Activated CD4-positive, alpha-beta T cell treated with anti-CD3 and anti-CD28 coated beads for 36 hours (primary cell): ENCODE measurements around the gene ZNF557. TPM values are rescaled to one million over a fixed set of nuclear protein-coding genes. Genes with fewer than 3 reads are reported as not detected.
A peak's percentile ranks its signal among the peaks of the same experiment; 100 is the strongest.

ENCODE experiments used
- ATAC-seq: fragments of 200-7000 bp; cut with Tn5 transposase; one replicate; pipeline ENCODE4 v1.10.0; 2021; ENCODE audit warnings: mild to moderate bottlenecking, moderate library complexity
- CTCF ChIA-PET: fragments of 350-600 bp; sonication (Branson Sonifier 250); formaldehyde crosslinking; loops from one replicate; lab custom pipeline; 2021; ENCODE audit warnings: antibody characterized with exemption; lab: Charles Lee
- POLR2A ChIA-PET: fragments of 350-600 bp; sonication (Branson Sonifier 250); formaldehyde crosslinking; loops from one replicate; lab custom pipeline; 2021; ENCODE audit warnings: antibody characterized with exemption, inconsistent platforms; lab: Charles Lee
- DNase-seq: peaks from one replicate; pipeline ENCODE4 v3.0.0-alpha.2; 2020
- H3K27ac Mint-ChIP-seq: one replicate; pipeline ENCODE4 v1.8.0; 2021; ENCODE audit warnings: mixed read lengths
- H3K27me3 Mint-ChIP-seq: one replicate; pipeline ENCODE4 v1.8.0; 2021; ENCODE audit warnings: mixed read lengths
- H3K36me3 Mint-ChIP-seq: one replicate; pipeline ENCODE4 v1.8.0; 2021; ENCODE audit warnings: low read depth, mixed read lengths
- H3K4me1 Mint-ChIP-seq: one replicate; pipeline ENCODE4 v1.8.0; 2021; ENCODE audit warnings: mixed read lengths
- H3K4me3 Mint-ChIP-seq: one replicate; pipeline ENCODE4 v1.8.0; 2021; ENCODE audit warnings: mild to moderate bottlenecking, moderate library complexity, mixed read lengths
- H3K9me3 Mint-ChIP-seq: one replicate; pipeline ENCODE4 v1.8.0; 2021; ENCODE audit warnings: low read depth, mixed read lengths
- intact Hi-C, 2 experiments: fragments of 100-400 bp; cut with DNase I in 1 of 2; cut with micrococcal nuclease in 1 of 2; formaldehyde crosslinking; loops; one replicate each; pipeline versions ENCODE4 v1.14.2 to v1.15.1; 2022 to 2024; cut with DNase I, micrococcal nuclease
- total RNA-seq, 2 experiments: library from RNA; stranded (reverse); gene quantifications; one replicate each; pipeline ENCODE4 v1.2.3, GENCODE V29; 2021

Gene ZNF557
- total RNA-seq, 2 experiments from 2014 or later, result 8.9 to 9.6 TPM

DNA sequence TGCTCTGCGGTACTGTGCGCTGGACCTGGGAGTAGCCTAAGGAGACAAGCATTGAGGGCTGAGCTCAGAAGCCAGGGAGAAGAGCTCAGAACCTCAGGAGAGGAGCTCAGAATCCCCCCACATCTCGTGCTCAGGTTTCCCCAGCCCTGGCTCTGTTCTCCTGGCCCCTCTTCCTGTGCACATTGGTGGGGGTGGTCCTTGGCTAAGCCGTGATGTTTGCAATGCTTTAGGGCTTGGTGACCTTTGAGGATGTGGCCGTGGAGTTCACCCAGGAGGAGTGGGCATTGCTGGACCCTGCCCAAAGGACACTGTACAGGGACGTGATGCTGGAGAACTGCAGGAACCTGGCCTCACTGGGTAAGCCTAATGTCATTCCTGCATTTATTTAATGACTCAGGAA, 6.6 kb downstream of the ZNF557 start:
- Mint-ChIP-seq H3K9me3 (peaks cover 34% of the 10 kb centered on the region), H3K27me3 (no peaks in the 10 kb centered on the region), H3K4me1 (peaks cover 8% of the 10 kb centered on the region), H3K27ac (no peak overlapping the region), H3K36me3 (peaks cover 91% of the 10 kb centered on the region), H3K4me3 (no peak overlapping the region)
- ChIA-PET POLR2A (no interaction called here), CTCF (no interaction called here)
- ATAC-seq (no peak), DNase-seq (no peak)
- intact Hi-C loops, result no loop called here

DNA sequence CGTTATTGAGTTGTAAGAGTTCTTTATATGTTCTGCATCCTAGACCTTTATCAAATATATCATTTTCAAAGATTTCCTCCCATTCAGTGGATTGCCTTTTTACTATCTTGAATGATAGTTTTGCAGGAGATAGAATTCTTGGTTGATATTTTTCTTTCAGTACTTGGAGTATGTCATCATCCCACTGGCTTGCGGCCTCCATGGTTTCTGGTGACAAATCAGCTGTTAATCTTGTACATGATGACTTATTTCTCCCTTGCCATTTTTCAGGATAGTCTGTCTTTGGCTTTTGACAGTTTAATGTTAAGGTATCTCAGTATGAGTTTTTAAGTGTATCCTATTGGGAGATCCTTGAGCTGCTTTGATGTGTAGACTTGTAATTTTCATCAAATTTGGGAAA, 8.5 kb downstream of the ZNF557 start:
- CTCF ChIA-PET, result no interaction called here
- H3K4me3 Mint-ChIP-seq, result no peak overlapping the region
- peak; percentile 20 for DNase-seq
- H3K27ac Mint-ChIP-seq, result no peak overlapping the region
- ATAC-seq, result no peak
- H3K36me3 Mint-ChIP-seq, result peaks cover 96% of the 10 kb centered on the region
- POLR2A ChIA-PET, result no interaction called here
- H3K9me3 Mint-ChIP-seq, result peaks cover 42% of the 10 kb centered on the region
- H3K4me1 Mint-ChIP-seq, result no peaks in the 10 kb centered on the region
- no peaks in the 10 kb centered on the region for H3K27me3 Mint-ChIP-seq
- intact Hi-C loops, result no loop called here

DNA sequence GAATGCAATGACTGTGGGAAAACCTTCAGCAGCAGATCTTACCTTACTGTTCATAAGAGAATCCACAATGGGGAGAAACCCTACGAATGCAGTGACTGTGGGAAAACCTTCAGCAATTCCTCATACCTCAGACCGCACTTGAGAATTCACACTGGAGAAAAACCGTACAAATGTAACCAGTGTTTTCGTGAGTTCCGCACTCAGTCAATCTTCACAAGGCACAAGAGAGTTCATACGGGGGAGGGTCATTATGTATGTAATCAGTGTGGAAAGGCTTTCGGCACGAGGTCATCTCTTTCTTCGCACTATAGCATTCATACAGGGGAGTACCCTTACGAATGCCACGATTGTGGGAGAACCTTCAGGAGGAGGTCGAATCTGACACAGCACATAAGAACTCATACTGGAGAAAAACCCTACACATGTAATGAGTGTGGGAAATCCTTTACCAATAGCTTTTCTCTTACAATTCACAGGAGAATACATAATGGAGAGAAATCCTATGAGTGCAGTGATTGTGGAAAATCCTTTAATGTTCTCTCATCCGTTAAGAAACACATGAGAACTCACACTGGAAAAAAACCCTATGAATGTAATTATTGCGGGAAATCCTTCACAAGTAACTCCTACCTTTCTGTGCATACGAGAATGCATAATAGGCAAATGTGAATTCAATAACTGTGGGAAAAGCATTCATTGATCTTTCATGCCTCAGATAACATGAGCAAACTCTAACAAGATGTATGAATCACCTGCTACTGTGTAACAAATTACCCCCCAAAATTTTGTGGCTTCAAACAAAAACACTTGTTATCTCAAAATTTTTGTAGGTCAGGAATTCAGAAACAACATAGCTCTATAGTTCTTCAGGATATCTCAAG, 13.8 kb downstream of the ZNF557 start:
- POLR2A ChIA-PET, result no interaction called here
- no peak for ATAC-seq
- DNase-seq, result peak; percentile 28
- intact Hi-C loops, result no loop called here
- H3K4me3 Mint-ChIP-seq, result peak overlapping the region; percentile 20
- peaks cover 83% of the 10 kb centered on the region for H3K36me3 Mint-ChIP-seq
- H3K9me3 Mint-ChIP-seq, result peaks cover 43% of the 10 kb centered on the region
- CTCF ChIA-PET, result no interaction called here
- no peak overlapping the region for H3K27ac Mint-ChIP-seq
- no peaks in the 10 kb centered on the region for H3K4me1 Mint-ChIP-seq
- H3K27me3 Mint-ChIP-seq, result no peaks in the 10 kb centered on the region

DNA sequence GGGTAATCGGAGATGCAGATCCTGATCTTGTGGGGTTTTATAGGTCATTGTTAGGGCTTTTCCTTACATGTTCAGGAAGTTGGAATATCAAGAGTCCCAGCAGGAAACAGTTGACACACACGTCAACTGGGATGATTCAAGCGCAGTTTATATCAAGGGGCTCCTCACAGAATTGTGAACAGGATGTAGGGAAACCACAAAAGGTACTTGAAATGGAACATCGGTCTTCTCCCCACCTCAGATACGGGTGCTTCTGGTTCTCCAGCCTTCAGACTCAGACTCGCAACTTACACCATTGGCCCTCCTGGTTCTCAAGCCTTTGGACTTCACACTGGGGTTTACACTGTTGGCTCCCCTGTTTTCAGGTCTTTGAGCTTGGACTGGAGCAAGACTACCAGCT, 19.5 kb downstream of the ZNF557 start:
- no peaks in the 10 kb centered on the region for H3K27me3 Mint-ChIP-seq
- POLR2A ChIA-PET, result no interaction called here
- peaks cover 8% of the 10 kb centered on the region for H3K4me1 Mint-ChIP-seq
- H3K4me3 Mint-ChIP-seq, result no peak overlapping the region
- ATAC-seq (no peak), DNase-seq (no peak)
- H3K9me3 Mint-ChIP-seq, result peaks cover 44% of the 10 kb centered on the region
- CTCF ChIA-PET, result no interaction called here
- H3K27ac Mint-ChIP-seq, result no peak overlapping the region
- intact Hi-C loops, result no loop called here
- peaks cover 49% of the 10 kb centered on the region for H3K36me3 Mint-ChIP-seq

DNA sequence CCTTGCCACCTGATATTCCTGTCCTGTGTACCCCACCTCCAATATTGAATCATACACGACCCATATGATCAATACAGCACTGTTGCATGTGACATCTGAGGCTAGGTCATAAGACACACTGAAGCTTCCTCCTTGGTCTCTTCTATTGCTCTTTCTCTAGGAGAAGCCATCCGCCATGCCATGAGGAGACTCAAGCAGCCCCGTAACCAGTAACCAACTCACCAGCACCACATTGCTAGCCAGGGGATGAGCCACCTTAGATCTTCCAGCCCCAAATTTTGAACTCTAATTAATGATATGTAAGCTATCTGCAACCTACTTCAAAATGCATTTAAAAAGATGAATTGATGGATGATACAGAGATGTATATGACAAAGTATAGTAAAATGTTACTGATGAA, 28.6 kb downstream of the ZNF557 start:
- no peak for ATAC-seq
- peaks cover 26% of the 10 kb centered on the region for H3K9me3 Mint-ChIP-seq
- H3K27me3 Mint-ChIP-seq, result no peaks in the 10 kb centered on the region
- peak overlapping the region; percentile 92 for H3K27ac Mint-ChIP-seq
- POLR2A ChIA-PET, result no interaction called here
- intact Hi-C loops, result loop anchor here in 1 of 2 experiments (2.0 kb wide), 2 partner anchors 391 to 583 kb away; partner anchors contain the start of genes PEX11G and TRAPPC5
- no peak for DNase-seq
- H3K4me3 Mint-ChIP-seq, result peak overlapping the region; percentile 90
- CTCF ChIA-PET, result no interaction called here
- peaks cover 27% of the 10 kb centered on the region for H3K4me1 Mint-ChIP-seq
- peaks cover 11% of the 10 kb centered on the region for H3K36me3 Mint-ChIP-seq

DNA sequence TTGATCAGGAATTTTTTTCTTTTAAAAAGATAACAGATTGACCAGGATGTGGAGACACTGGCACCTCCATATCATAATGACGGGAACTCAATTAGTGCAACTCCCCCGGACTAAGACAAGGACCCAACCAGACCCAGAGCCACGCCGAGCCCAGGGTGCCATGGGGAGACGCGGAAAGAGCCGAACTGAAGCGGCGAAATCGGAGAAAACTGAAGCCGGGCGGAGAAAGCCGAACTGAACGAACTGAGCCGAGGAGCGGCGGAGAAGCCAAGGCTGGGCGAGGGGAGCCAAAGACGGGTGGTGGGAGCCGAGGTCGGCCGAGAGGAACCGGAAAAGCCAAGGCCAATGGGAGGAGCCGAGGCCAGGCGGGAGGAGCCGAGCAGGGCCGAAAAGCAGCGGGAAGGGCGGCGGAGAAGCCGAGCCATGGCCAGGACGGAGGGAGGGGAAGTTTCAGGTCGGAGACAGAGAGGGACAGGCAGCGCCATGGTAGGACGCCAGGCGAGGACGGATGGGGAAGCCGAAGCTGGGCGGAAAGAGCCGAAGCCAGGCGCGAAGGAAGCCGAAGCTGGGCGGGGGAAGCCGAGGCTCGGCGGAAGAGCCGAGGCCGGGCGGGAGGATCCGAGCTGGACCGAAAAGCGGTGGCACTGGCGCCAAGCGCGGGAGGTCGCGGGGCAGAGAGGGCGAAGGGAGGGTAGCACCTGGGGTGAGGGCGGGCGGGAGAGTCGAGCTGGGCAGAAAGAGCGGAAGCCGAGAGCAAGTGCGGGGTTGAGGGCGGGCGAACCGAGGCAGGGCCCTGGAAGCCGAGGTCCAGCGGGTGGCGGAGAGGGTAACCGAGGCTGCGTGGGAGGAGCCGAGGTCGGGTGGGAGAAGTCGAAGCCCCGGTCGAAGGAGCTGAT, 29.4 kb downstream of the ZNF557 start:
- DNase-seq, result peak; percentile 94
- Mint-ChIP-seq H3K36me3 (peaks cover 11% of the 10 kb centered on the region), H3K4me1 (peaks cover 27% of the 10 kb centered on the region), H3K27me3 (no peaks in the 10 kb centered on the region), H3K9me3 (peaks cover 22% of the 10 kb centered on the region), H3K27ac (peak overlapping the region; percentile 92), H3K4me3 (peak overlapping the region; percentile 90)
- intact Hi-C loops, result loop anchor here in 1 of 2 experiments (1.0 to 2.0 kb wide), 10 partner anchors 30 to 906 kb away; partner anchors contain the start of genes ELAVL1, GPR108, MAP2K7 and MCOLN1
- POLR2A ChIA-PET, result interaction anchor here (0.5 to 1.3 kb wide), 6 partner anchors 30 to 701 kb away, joined by 3 to 8 read pairs (median 3); partner anchors contain the start of genes ARHGEF18 and ZNF557
- peak; percentile 95 for ATAC-seq
- CTCF ChIA-PET, result interaction anchor here (0.6 to 4.5 kb wide), 15 partner anchors 28 to 469 kb away, joined by 3 to 20 read pairs (median 4); partner anchors contain the start of gene ZNF557

DNA sequence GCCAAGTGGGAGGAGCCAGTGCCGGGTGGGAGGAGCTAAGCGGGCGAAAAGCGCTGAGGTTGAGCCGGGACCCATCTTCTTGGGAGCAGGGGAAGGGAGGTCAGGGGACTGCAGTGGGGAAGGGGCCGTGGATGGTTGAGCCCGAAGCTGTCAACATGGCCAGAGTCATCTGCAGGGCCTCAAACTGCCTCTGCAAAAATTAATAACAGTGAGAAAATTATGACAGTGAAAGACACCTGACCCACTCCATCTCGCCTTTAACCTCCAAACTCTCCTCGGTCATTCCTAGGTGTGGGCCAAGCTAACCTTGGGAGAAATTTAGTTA, 30.1 kb downstream of the ZNF557 start:
- H3K4me3 Mint-ChIP-seq, result peak overlapping the region; percentile 90
- intact Hi-C loops, result loop anchor here in 1 of 2 experiments (1.0 to 2.0 kb wide), 10 partner anchors 30 to 906 kb away; partner anchors contain the start of genes ELAVL1, GPR108, MAP2K7 and MCOLN1
- H3K27me3 Mint-ChIP-seq, result no peaks in the 10 kb centered on the region
- H3K9me3 Mint-ChIP-seq, result peaks cover 22% of the 10 kb centered on the region
- H3K4me1 Mint-ChIP-seq, result peaks cover 27% of the 10 kb centered on the region
- H3K27ac Mint-ChIP-seq, result peak overlapping the region; percentile 92
- no peak for ATAC-seq
- no peak for DNase-seq
- H3K36me3 Mint-ChIP-seq, result peaks cover 11% of the 10 kb centered on the region
- ChIA-PET CTCF (interaction anchor here (0.6 to 4.5 kb wide), 16 partner anchors 15 to 469 kb away, joined by 3 to 20 read pairs (median 4); partner anchors contain the start of gene ZNF557), POLR2A (interaction anchor here (0.5 to 1.3 kb wide), 6 partner anchors 30 to 700 kb away, joined by 3 to 8 read pairs (median 3); partner anchors contain the start of genes ARHGEF18 and ZNF557)

DNA sequence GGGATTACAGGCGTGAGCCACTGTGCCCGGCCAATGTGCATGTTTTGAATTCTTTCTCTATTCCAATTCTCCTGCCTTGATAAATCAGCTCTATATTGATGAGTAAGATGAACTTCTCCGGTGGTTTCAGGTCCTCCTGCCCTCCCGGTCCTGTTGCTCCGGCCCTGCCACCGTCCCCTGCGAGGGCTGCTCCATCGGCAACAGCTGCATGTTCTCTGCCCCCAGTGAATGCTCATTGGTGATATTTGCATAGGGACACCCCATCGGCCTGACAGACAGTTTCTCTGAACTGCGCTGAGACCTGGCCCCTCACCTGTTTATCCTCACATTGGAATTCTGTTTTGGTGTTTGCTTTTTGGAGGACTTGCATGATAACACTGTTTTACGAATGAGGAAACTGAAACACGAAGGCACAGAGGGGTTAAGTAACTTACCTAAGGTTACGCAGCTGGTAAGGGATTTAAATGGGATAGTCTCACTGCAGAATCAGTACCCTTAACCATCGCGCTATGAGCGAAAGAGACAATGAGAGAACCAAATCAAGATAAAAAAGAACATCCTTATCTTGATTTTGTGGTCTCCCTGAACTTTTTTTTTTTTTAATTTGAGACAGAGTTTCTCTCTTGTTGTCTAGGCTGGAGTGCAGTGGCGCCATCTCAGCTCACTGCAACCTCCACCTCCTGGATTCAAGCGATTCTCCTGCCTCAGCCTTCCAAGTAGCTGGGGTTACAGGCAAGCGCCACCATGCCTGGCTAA, 32.2 kb downstream of the ZNF557 start:
- POLR2A ChIA-PET, result no interaction called here
- Mint-ChIP-seq H3K36me3 (peaks cover 6% of the 10 kb centered on the region), H3K27me3 (no peaks in the 10 kb centered on the region), H3K4me1 (peaks cover 27% of the 10 kb centered on the region), H3K4me3 (no peak overlapping the region), H3K27ac (no peak overlapping the region), H3K9me3 (peaks cover 9% of the 10 kb centered on the region)
- ATAC-seq (no peak), DNase-seq (no peak)
- CTCF ChIA-PET, result interaction anchor here (0.6 to 4.5 kb wide), 27 partner anchors 8 to 703 kb away, joined by 3 to 20 read pairs (median 3); partner anchors contain the start of gene ZNF557
- intact Hi-C loops, result loop anchor here (1.0 to 5.0 kb wide), 3 partner anchors 46 to 279 kb away; no protein-coding TSS in a partner anchor

DNA sequence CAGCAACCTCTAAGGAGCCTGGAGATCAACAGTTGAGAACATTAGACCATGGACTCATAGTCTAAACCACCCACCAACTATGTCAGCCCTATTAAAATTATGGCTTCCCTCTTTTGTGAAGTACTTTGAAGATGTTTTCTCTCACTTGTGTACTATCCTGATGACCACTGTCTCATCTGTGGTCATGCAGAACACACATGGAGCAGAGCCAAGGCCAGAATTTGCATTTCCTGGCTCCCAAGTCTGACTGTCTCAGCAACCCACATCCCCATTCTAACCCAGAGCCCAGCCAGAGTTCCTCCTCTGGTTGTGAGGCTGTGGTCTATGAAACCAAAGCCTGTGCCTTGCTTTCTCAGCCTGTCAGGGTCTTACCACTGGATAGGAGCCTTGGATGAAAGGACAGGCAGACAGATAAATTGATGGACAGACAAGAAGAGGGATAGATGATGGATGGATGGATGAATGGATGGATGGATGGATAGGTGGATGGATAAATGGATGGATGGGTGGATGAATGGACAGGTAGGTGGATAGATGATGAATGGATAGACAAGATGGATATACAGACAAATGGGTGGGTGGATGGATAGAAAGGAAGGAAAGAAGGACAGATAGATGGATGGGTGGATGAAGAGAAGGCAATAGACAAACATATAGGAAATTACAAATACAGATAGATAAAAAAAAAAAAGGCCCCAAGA, 35.4 kb downstream of the ZNF557 start:
- Mint-ChIP-seq H3K4me1 (peaks cover 14% of the 10 kb centered on the region), H3K9me3 (no peaks in the 10 kb centered on the region), H3K27me3 (no peaks in the 10 kb centered on the region), H3K27ac (no peak overlapping the region), H3K36me3 (no peaks in the 10 kb centered on the region), H3K4me3 (no peak overlapping the region)
- intact Hi-C loops, result loop anchor here in 1 of 2 experiments (5.0 kb wide), 1 partner anchor 42 kb away; no protein-coding TSS in a partner anchor
- ChIA-PET POLR2A (interaction anchor here (0.6 kb wide), 1 partner anchor 609 kb away, joined by 4 read pairs; no protein-coding TSS in a partner anchor), CTCF (no interaction called here)
- ATAC-seq, result no peak
- no peak for DNase-seq
